Brain microvascular endothelial cell (primary cell): ENCODE measurements around the gene JTB.

Source experiments
- DNase-seq: peaks from one replicate; pipeline ENCODE4 v3.0.0-alpha.2; 2020
- H3K27ac ChIP-seq: fragments of 250-450 bp; sonication (Bioruptor Pico); 2 replicates; pipeline ENCODE4 v1.5.1; 2020; ENCODE audit warnings: mild to moderate bottlenecking, moderate library complexity
- H3K27me3 ChIP-seq: fragments of 250-450 bp; sonication (Bioruptor Pico); replicated peaks from 2 replicates; pipeline ENCODE4 v1.5.1; 2020; ENCODE audit warnings: mild to moderate bottlenecking
- H3K36me3 ChIP-seq: fragments of 250-450 bp; sonication (Bioruptor Pico); replicated peaks from 2 replicates; pipeline ENCODE4 v1.5.1; 2020; ENCODE audit warnings: mild to moderate bottlenecking
- H3K4me3 ChIP-seq: 2 replicates; pipeline ENCODE4 v1.5.1; 2011; ENCODE audit warnings: low read depth, mild to moderate bottlenecking, control low read depth, low read length, moderate library complexity
- in situ Hi-C: cut with HindIII; loops from 2 replicates; pipeline ENCODE4 v1.10.0; 2017; ENCODE audit warnings: low sequenced_read_pairs, low pct_ligation_motif_present
- TF ChIP-seq, protein P1 (sequence below): IDR thresholded peaks from 2 replicates; pipeline ENCODE4 v1.5.1; 2011; ENCODE audit warnings: low read depth, mild to moderate bottlenecking, moderate library complexity, low read length, control low read depth, inconsistent platforms; ENCODE audit errors: missing control alignments

Gene JTB

DNA sequence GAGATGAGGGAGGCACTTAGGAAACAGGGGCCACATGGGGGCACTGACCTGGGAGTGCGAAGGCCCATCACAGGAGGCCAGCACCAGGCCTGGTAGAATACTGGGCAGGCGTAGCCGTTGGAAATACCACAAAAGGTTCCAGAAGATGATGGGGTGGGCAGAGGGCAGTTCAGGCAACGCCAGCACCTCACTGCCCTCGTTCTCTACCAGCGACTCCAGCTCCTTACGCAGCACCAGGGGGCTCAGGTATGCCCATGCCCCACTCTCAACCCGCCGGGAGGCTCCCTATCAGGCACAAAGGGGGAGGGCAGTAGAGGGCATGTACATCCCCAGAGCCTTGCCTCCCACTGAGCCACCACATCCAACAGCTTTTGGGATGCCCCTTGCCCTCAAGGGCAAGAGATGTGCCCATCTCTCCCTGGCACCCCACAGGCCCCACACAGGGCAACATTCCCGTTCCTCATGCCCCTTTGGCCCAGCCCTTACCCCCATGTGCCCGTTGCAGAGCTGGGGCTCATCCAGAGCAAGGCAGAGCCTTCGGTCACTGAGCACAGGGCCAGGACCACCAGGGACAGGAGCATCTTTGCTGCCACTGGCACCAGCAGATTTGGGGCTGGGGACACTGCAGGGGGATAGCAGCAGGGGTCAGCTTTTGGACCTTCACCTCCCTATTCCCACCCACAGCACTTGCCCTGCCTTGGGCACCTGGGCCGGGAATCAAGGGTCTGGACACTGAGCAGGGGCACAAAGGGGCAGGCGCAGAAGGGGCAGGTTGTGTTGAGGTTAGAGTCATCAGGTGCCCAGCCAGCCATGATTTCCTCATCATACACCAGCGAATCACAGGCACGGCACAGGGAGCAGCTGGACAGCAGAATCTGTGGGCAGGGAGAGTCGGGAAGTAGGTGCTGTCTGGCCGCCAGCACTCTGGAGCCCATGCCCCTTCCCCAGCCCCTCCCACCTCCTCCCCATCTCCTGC, 45.0 kb downstream of the JTB start:
- peaks cover 47% of the 10 kb centered on the region for H3K36me3 ChIP-seq

DNA sequence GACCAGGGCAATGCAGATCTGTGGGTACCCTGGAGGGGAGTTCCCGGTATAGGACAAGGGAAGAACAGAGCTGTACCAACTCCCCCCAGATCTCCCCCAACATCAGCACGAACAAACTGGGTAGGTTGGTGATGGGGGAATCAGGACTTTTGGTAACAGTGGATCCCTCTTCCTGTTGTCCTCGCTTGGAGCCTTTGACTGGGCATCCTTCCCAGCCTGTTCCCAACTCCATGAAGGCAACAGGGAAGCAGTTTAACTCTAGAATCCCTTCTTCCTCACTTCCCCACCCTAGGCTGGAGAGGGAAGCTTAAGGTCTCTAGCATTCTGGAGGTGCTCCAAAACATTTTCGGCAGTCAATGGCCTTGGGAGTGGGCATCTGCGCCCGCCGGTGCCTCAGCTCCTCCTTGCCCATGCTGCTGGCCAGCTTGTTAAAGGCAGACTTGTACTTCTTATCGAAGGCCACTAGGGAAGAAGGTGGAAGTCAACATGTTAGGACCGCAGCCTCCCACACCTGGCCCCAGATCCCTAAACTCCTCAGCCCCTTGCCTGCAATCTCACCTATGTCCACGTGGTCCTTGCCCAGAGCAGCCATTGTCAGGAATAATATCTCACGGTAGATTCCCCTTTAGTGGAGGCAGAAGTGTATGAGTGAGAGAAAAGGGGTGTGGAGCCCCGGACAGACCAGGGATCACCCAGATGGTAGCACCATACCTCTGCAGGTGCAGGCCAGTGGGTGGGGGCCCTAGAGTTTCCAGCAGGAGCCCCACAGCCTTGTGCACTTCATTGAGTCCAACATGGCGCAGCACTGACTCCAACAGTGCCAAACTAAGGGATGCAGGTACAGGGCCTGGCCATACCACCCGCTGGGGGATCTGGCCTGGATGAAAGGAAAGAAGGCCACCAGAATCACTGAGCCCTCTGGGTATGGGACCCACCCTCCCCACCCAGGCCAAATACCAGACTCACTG, 47.2 kb downstream of the JTB start:
- in situ Hi-C loops = no loop called here
- no peak overlapping the region for H3K4me3 ChIP-seq
- no peak for DNase-seq
- TF ChIP-seq, protein P1, sequence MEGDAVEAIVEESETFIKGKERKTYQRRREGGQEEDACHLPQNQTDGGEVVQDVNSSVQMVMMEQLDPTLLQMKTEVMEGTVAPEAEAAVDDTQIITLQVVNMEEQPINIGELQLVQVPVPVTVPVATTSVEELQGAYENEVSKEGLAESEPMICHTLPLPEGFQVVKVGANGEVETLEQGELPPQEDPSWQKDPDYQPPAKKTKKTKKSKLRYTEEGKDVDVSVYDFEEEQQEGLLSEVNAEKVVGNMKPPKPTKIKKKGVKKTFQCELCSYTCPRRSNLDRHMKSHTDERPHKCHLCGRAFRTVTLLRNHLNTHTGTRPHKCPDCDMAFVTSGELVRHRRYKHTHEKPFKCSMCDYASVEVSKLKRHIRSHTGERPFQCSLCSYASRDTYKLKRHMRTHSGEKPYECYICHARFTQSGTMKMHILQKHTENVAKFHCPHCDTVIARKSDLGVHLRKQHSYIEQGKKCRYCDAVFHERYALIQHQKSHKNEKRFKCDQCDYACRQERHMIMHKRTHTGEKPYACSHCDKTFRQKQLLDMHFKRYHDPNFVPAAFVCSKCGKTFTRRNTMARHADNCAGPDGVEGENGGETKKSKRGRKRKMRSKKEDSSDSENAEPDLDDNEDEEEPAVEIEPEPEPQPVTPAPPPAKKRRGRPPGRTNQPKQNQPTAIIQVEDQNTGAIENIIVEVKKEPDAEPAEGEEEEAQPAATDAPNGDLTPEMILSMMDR = no peak
- no peak overlapping the region for H3K27ac ChIP-seq
- H3K27me3 ChIP-seq = no peaks in the 10 kb centered on the region
- peaks cover 28% of the 10 kb centered on the region for H3K36me3 ChIP-seq

More for the DNA sequence above, 45.0 kb downstream of the JTB start:
- TF ChIP-seq, protein P1 = no peak
- no peak for DNase-seq
- Histone ChIP-seq H3K27me3 (no peaks in the 10 kb centered on the region), H3K4me3 (no peak overlapping the region), H3K27ac (no peak overlapping the region)
- in situ Hi-C loops = no loop called here

DNA sequence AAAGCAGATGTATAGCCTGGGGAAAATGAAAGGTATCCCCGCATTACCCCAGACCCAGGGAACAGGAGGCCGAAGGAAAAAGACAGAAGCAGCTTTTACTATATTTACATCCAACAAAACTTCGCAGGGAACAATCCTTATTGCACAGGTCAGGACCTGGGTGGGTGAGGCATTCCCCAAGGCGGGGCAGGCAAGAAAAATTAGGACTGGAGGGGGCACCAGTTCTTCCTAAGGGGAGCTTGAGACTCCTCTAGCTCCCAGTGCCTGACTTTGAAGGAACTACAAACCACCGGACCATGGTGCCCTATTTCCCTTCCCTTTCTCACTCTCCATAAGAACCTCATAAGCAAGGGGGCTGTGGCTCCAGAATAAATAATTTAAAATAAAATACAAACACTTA, 48.0 kb downstream of the JTB start:
- DNase-seq = no peak
- Histone ChIP-seq H3K4me3 (no peak overlapping the region), H3K36me3 (peaks cover 23% of the 10 kb centered on the region), H3K27me3 (no peaks in the 10 kb centered on the region), H3K27ac (no peak overlapping the region)
- TF ChIP-seq, protein P1 = no peak
- in situ Hi-C loops = no loop called here

DNA sequence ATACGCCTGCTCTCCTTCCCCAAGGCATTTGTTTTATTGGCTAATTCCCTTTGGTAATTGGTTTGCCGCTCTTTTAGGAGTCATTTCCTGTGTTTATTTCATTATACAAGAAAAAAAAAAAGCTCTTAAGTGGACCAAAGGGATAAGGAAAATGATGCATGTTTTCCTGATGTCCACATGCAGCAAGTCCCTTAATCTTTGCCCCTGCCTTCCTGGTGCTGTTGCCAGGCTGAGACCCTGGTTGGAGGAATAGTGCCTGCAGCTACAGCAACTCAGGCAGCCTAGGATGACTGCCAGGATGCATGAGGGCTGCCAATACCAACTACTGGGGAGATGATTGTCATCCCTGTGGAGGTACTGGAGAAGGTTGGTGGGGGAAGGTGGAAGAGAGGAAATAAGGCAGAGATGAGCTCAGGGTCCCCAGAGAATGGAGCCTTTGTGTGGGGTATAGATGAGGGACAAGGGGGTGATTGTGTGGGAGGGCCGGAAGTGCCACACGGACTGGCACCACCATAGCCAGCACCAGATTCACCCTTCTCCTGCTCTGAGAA, 48.6 kb downstream of the JTB start:
- in situ Hi-C loops = no loop called here
- H3K27ac ChIP-seq = no peak overlapping the region
- TF ChIP-seq, protein P1 = no peak
- H3K4me3 ChIP-seq = no peak overlapping the region
- no peak for DNase-seq
- no peaks in the 10 kb centered on the region for H3K27me3 ChIP-seq
- peaks cover 17% of the 10 kb centered on the region for H3K36me3 ChIP-seq

DNA sequence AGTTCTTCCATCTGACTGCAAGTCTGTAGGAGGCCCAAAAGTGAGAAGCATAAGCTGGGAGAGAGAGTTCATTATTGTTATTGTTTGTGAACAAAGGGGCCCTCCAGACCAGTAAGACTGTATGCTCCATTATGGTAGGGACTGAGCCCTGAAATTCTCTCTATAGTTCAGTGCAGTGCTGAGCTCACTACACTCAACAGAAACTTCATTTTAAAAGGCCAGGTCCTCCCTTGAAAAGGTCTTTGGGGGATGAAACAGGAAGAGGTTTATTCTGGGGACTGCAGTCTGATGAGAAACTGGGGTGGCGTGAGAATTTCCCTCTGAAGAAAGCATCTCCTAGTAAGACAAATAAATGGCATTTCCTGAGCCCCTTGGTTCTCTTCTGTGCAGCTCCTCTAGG, 49.2 kb downstream of the JTB start:
- TF ChIP-seq, protein P1 = no peak
- Histone ChIP-seq H3K27me3 (no peaks in the 10 kb centered on the region), H3K36me3 (peaks cover 14% of the 10 kb centered on the region), H3K4me3 (no peak overlapping the region), H3K27ac (no peak overlapping the region)
- in situ Hi-C loops = no loop called here
- no peak for DNase-seq
